ENCODE results near the gene PATZ1.
"Not testable (repeated sequence)": the region's sequence is repeated elsewhere in the genome, so short reads cannot be mapped to it uniquely, and the experiment has no call there.

The PATZ1 gene, protein sequence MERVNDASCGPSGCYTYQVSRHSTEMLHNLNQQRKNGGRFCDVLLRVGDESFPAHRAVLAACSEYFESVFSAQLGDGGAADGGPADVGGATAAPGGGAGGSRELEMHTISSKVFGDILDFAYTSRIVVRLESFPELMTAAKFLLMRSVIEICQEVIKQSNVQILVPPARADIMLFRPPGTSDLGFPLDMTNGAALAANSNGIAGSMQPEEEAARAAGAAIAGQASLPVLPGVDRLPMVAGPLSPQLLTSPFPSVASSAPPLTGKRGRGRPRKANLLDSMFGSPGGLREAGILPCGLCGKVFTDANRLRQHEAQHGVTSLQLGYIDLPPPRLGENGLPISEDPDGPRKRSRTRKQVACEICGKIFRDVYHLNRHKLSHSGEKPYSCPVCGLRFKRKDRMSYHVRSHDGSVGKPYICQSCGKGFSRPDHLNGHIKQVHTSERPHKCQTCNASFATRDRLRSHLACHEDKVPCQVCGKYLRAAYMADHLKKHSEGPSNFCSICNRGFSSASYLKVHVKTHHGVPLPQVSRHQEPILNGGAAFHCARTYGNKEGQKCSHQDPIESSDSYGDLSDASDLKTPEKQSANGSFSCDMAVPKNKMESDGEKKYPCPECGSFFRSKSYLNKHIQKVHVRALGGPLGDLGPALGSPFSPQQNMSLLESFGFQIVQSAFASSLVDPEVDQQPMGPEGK

DNA sequence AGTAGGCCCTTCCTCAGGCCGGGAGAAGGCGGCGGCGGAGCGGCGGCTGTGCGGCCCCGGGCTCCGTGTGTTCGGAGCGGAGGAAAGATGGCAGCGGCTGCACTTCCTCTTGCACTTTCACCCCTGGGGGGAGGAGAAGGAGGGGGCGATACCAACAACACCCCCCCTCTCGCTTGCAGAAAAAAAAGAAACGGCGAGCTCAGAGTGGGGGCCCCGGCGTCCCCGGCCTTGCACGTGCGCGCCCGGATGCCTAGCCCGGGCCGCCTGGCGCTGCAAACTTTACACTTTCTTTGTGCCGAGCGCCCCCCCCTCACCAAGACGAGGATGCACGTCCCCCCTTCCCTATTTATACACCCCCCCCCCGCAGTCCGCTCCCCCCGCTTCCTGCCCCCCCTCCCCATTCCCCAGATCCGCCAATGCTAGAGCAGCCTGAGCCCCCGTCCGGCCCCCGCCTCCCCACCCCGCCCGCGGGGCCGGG, at the start of gene PATZ1:
Gene PATZ1 (minus strand): TSS at position 92 of the 478 bp plus-strand sequence. CDS start 744 bp downstream, outside the sequence.
- DNase-seq, result peak; percentile 88 to 92

DNA sequence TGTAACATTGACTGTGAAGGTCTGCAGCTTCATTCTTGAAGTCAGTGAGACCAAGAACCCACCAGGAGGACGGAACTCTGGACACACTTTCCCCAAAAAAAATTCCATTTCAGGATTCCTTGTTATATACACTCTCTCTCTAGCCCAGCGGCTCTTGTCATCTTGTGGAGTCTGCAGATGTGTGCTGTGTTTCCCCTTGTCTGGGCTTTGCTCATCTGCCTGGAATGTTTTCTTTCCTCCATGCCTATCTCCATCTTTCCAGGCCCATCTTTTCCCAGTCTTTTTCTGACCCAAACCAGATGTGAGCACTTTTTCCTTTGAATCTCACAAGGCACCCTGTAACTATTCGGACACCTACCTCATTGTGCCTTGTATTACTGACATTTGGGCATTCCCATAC, 48.2 kb upstream of the PATZ1 start:
- DNase-seq, result no peak

DNA sequence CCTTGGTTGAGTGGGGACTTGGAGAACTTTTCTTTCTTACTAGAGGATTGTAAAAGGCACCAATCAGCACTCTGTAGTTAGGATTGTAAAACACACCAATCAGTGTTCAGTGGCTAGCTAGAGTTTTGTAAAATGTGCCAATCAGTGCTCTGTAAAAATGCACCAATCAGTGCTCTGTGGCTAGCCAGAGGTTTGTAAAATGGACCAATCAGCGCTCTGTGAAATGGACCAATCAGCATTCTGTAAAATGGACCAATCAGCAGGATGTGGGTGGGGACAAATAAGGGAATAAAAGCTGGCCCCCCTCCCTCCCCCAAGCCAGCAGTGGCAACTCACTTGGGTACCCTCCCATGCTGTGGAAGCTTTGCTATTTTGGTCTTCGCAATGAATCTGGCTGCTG, 47.7 kb upstream of the PATZ1 start:
- DNase-seq, result no peak

DNA sequence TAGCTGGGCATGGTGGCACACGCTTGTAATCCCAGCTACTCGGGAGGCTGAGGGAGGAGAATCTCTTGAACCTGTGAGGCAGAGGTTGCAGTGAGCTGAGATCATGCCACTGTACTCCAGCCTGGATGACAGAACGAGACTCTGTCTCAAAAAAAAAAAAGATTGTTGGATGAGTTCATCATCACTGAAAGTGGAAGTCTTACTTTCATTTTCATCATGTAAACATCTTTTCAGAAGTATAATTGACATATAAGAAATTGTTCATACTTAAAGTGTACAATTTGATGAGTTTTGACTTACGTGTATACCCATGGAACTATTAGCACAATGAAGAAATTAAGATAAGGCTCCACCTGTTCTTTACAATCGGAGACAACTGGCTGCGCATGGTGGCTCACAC, 32.5 kb upstream of the PATZ1 start:
- DNase-seq, result not testable (repeated sequence)

DNA sequence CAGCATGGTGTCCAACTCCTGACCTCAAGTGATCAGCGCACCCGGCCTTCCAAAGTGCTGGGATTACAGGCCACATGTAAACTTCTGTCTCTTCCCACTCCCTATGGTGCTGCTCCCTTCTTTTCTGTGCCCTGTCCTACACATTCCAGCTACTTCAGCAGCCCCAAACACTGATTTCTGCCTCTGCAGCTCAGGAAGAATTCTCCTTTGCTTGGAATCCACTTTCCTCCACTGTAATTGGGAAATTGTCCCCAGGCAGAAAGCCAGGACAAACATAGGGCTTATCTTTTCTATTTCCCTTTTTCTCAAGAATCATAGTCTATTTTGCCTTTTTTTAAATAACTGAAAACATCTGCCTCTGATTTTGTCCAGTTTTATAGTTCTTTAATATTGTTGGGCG, 32.0 kb upstream of the PATZ1 start:
- DNase-seq, result no peak

DNA sequence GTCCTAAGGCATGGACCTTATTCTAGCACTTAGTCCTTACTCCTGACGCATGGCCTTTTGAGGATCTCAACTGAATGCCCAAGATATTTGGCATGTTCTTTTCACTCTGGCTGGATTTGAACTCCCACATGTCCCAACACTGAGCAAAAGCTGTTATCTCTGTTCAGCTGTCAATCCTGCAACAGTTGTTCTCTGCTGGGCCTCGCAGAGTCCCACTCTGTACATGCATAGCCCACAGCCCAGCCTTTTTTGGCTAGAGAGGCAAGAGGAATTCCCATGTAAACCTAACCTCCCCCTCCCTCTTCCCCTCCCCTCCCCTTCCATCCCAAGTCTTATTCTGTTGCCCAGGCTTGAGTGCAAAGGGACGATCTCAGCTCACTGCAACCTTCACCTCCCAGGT, 31.5 kb upstream of the PATZ1 start:
- no peak for DNase-seq

DNA sequence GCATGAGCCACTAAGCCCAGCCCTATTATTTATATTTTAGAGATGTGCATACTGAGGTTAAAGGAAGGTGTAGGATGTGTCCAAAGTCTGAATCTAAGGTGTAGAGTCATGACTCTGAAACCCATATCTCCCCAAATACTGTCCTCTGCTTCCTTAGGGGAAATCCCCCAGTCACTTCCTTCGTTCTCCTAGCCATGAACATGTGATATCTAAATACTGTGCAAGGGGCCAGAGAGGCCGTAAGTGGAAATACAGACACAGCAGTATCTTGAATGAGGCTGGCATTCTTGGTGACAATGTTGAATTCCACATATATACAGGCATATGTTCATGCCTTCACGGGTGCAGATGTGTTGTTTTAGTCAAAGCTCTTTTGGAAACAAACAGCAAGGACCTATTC, 21.3 kb upstream of the PATZ1 start:
- DNase-seq, result no peak

DNA sequence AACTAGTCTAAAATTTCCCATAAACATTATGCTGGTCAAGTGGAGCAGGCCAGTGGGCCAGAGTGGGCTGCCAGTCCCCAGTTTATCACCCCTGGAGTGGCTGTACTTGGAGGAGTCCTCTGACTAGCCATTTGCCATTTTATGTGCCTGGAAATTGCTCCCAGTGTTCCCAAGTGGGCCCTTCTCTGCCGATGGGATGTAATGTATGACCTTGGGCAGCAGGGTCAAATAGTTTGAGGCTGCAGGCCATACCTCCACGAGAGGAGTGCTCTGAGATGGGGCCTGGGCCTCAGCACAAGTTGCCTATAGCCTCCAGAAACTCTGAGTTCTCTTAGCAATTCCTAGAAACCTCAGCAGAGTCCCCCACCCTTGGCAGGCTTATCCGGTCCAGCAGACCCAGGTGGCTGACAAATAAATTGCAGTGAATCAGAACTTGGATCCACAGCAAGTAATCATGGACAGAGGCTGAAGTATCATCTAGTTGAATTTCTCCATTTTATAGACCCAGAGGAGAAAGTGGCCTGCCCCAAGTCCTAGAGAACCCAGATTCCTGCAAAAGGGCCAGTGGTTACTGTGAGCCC, 17.8 kb upstream of the PATZ1 start:
- no peak for DNase-seq

DNA sequence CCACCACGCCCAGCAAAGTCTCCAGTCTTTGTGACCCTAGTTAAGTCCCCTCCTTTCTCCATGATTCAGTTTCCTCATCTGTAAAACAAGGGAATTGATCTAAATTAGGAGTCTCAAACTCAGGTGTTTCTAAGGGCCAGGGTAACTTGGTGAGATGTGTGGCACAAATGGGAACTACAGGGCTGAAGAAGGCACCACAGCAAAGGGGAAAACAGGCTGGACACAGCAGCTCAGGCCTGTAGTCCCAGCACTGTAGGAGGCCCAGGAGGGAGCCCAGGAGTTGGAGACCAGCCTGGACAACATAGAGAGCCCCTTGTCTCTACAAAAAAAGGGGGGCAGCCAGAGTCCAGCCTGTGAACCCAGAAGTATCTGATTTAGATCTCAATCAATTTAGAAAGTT, 15.6 kb upstream of the PATZ1 start:
- no peak for DNase-seq

DNA sequence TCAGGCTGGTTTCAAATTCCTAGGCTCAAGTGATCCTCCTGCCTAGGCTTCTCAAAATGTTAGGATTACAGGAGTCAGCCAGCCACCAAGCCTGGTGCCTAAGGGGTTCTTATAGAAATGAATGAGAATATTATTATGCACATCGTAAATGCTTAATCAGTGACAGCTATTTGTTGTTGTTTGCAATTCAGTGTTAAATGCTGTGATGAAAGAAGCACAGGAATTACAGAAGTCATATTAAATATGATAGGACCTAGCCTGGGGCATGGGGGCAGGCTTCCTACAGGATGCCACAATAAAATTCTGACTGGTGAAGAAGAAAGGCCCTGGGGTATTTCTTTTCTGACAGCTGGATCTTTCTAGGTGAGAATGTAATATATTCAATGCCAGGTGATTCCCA, 13.9 kb upstream of the PATZ1 start:
- DNase-seq, result no peak

DNA sequence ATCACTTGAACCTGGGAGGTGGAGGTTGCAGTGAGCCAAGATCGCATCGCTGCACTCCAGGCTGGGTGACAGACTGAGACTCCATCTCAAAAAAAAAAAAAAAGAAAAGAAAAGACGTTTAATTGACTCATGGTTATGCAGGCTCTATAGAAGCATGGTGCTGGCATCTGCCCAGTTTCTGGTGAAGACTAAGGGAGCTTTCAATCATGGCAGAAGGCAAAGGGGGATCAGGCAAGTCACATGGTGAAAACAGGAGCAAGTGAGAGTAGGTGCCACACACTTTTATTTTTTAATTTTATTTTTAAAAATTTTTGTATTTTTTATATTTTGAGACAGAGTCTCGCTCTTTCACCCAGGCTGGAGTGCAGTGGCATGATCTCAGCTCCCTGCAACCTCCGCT, 8.4 kb upstream of the PATZ1 start:
- no peak for DNase-seq

DNA sequence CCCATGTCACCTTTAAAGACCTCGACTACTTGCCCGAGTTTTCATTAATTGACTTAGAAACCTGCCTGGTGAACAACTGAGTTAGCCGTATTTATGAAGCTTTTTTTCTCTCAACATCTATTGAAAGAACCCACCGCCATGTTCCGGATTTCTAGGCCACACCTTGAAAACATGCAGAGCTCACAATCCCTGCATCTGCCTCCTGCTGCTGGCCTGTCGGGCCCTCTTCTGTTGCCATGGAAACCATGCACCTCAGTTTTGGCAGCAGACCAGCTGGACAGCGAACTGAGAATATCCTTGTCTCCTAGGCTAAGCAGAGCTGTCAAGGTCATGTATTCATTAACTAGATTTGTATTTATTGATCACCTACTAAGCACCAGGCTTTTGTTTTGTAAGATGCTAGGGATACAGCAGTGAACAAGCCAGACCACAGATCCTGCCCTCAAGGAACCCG, 4.3 kb upstream of the PATZ1 start:
- no peak for DNase-seq

DNA sequence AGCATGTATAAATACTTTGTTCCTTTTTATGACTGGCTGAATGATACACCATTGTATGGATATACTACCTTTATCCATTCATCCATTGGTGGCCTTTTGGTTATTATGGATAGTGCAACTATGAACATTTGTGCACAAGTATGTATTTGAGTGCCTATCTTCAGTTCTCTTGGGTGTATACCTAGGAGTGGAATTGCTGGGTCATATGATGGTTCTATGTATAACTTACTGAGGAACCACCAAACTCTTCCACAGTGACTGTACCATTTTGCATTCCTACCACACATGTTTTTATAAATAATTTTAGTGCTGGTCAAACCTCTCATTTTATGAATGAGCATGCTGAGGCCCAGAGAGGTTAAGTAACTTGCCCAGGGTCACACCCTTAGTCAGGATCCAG, 3.8 kb upstream of the PATZ1 start:
- no peak for DNase-seq

DNA sequence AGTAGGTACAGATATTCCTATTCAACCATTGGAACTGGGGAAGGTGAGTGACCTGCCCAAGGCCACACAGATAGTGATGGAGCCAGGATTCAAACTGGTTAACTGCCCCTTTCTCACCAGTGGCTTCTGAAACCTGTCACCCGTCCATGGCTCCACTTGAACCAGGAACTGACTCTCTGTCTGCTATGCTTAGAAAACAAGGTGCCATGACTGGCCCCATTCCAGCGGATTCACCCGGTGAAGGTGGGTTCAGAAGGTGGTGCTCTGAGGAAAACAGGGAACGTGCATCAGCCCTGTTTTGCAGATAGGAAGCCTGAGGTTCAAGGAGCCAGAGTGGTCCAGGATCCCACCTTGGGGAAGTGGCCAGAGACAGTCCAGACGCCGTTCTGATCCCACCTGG, 2.6 kb upstream of the PATZ1 start:
- no peak for DNase-seq

DNA sequence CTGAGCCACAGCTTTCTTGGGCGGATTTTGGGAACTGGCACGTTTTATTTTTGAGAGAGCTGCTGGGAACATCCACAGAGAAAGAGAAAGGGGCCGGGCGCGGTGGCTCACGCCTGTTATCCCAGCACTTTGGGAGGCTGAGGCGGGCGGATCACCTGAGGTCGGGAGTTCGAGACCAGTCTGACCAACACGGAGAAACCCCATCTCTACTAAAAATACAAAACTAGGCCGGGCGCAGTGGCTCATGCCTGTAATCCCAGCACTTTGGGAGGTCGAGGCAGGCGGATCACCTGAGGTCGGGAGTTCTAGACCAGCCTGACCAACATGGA, 1.8 kb upstream of the PATZ1 start:
- DNase-seq, result not testable (repeated sequence)

DNA sequence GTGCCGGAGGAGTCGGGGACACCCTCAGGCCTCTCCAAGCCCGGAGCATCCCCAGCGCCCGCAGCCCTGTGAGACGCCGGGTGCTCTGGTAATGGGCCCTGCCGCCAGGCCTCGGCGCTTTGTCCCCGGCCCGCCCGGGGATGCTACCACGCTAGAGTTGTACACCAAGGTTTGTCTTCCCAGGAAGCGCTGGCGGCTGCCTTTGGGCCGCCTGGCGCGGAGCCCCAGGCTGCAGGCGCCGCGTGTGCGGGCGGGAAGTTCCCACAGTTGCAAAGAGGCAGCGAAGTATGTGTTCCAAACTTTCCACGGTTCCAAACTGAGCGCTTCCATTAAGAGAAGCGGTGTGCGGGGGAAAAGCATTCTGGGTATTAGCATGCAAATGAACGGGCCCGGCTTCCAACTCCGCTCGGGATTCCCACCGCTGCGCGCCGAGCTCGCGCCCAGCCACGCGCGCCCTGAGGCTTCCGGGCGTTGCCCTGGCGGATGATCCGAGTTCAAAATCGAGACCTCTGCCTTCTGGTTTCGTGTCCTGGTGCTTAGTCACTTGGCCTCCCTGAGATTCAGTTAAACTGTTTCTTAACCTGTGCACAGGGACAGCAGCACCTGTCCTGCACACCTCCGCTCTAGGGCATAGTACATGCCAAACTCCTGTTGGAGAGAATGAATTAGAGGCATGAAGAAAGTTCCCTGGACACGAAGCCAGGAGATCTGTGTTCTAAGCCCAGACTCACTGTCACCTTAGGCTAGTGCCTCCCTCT, 1.3 kb upstream of the PATZ1 start:
- peak; percentile 66 to 73 for DNase-seq

DNA sequence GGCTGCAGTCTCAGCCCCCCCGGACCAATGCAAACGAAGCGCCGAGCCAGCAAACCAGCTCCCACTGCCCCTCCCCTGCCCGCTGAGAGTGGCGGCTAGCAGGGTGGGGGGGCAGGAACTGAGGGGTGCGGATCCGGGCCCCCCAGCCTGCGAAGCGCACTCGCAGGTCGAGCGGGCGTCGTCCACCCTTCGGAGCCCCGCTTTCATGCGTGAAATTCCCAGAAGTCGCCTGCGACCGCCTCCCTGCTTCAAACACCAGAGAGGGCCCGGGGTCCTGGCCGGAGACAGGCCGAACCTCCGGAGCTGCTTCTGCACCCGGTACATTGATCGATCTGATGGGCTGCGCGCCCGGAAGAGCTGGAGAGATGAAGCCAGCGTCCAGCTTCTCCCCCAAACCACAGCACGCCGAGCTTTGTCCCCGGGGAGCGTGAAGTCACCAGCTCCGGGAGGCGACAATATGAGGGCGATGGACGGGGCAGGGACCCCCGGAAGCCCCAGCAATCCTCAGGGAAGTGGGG, 646 bp upstream of the PATZ1 start:
- DNase-seq, result peak in 1 of 2 experiments; percentile 88

DNA sequence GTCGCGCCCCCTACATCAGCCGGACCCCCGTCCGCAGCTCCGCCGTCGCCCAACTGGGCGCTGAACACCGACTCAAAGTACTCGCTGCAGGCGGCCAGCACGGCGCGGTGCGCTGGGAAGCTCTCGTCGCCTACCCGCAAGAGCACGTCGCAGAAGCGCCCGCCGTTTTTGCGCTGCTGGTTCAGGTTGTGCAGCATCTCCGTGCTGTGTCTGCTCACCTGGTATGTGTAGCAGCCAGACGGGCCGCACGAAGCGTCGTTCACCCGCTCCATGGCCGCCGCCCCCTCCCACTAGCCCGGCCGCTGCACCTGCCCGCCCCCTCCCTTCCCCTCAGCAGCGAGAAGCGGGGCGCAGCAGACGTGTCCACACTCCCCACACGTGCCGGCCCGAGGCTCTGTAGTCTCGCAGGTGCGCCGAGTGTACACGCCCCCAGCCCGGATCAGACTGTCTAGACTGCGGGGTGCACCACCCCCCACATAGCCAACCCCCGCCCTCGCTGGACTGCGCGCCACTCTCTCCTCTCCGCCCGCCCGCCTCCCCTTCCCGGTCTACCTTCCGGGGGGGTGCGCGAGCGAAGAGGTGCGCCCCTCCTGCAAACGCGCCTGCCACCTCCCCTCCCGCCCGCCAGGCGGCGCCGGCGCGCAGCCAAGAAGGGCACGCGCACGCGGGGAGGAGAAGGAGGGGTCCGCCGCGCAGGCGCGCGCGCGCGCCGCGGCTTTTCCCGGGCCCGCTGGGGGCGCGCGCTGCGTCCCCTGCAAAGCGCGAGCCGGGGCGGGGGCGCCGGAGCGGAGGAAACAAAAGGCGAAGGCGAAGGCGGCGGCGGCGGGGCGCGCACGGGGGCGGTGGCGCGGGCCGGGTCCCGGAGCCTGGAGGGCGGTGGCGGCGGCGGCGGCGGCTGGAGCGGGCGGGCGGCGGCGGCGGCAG, 553 bp downstream of the PATZ1 start:
- DNase-seq, result peak; percentile 69 to 76

DNA sequence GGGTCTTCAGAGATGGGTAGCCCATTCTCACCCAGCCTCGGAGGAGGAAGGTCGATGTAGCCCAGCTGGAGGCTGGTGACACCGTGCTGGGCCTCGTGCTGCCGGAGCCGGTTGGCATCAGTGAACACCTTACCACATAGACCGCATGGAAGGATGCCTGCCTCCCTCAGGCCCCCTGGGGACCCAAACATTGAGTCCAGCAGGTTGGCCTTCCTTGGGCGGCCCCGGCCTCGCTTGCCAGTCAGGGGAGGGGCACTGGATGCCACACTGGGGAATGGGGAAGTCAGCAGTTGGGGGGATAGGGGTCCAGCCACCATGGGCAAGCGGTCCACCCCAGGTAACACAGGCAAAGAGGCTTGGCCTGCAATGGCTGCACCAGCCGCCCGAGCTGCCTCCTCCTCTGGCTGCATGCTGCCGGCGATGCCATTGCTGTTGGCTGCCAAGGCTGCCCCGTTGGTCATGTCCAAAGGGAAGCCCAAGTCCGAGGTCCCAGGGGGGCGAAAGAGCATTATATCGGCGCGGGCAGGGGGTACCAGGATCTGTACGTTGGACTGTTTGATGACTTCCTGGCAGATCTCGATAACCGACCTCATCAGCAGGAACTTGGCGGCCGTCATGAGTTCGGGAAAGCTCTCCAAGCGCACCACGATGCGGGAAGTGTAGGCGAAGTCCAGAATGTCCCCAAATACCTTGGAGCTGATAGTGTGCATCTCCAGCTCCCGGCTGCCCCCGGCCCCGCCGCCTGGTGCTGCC, 1.4 kb downstream of the PATZ1 start:
- DNase-seq, result peak; percentile 8 to 34

DNA sequence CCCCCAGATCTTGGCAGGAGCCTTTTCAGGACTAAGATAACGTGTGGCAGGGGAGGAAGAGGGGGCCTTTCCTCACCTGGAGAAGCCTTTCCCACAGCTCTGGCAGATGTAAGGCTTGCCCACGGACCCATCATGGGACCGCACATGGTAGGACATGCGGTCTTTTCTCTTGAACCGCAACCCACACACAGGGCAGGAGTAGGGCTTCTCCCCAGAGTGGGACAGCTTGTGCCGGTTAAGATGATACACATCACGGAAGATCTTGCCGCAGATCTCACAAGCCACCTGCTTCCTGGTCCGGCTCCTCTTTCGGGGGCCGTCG, 1.9 kb downstream of the PATZ1 start:
- DNase-seq, result no peak
